ENCODE measurements around the gene OR10A2. TPM values are rescaled to one million over a fixed set of nuclear protein-coding genes. Genes with fewer than 3 reads are reported as not detected.

Gene OR10A2
- total and polyA plus RNA-seq, 2 donors (not counting 1 experiment from before 2014, with no cell fraction given), result not detected

DNA sequence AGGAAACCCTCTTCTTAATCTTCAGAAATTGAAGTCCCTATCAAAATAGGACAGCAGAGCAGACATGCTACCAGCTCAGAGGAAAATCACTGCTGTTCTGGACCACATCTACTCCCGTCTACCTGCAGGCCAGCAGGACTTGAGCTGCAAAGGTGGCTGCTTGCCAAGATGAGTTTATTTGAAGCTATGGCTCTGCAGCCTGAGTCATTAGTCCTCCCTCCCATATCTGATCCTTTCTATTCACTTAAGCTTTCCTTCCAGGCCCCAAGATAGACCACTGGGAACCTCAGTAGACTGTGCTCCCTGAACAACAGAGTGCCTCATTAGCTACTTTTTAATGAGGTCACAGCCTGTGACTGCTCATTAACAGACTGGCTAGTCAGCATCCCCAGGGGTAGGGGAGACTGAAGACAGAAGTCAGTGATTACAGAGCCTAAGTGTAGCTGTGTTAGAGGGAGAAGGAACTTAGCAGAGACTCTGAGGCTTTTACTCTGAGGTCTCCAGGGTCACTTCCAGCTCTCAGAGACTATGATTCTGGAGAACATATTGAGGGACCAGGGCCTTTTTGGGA lies 6.8 kb upstream of the OR10A2 start:
- DNase-seq (no peak), ATAC-seq (ENCODE audit: low read depth) (no peak)
- no peak overlapping the region for H3K27ac ChIP-seq (ENCODE audit: low read length in 2 of 2)
- no peaks in the 10 kb centered on the region for H3K79me2 ChIP-seq (ENCODE audit: control insufficient read depth, insufficient read depth, low read length)
- WGBS (ENCODE audit: insufficient coverage), result no CpG with 5 or more reads among the region's 1 CpG
- Mint-ChIP-seq H3K9me3 (ENCODE audit: insufficient read depth) (peaks cover 8% of the 10 kb centered on the region), H3K27me3 (peaks cover 6% of the 10 kb centered on the region), H3K27ac (no peak overlapping the region), H3K4me1 (no peaks in the 10 kb centered on the region), H3K4me3 (no peak overlapping the region)
- no peak for TF ChIP-seq EZH2 (IDR thresholded peaks at IDR 0.05; ENCODE audit: borderline replicate concordance, insufficient read depth, low read depth, low read length, poor library complexity, severe bottlenecking)
- TF ChIP-seq, protein P1, sequence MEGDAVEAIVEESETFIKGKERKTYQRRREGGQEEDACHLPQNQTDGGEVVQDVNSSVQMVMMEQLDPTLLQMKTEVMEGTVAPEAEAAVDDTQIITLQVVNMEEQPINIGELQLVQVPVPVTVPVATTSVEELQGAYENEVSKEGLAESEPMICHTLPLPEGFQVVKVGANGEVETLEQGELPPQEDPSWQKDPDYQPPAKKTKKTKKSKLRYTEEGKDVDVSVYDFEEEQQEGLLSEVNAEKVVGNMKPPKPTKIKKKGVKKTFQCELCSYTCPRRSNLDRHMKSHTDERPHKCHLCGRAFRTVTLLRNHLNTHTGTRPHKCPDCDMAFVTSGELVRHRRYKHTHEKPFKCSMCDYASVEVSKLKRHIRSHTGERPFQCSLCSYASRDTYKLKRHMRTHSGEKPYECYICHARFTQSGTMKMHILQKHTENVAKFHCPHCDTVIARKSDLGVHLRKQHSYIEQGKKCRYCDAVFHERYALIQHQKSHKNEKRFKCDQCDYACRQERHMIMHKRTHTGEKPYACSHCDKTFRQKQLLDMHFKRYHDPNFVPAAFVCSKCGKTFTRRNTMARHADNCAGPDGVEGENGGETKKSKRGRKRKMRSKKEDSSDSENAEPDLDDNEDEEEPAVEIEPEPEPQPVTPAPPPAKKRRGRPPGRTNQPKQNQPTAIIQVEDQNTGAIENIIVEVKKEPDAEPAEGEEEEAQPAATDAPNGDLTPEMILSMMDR (IDR thresholded peaks at IDR 0.05), result no peak
- intact Hi-C loops (cut with micrococcal nuclease), result no loop called here
- no peak overlapping the region for H3K4me3 ChIP-seq (ENCODE audit: control extremely low read depth in 1 of 5, extremely low read depth in 1 of 5, insufficient read depth in 1 of 5, low read depth in 2 of 5, low read length in 4 of 5)
- H3K4me1 ChIP-seq (ENCODE audit: control insufficient read depth in 2 of 2, insufficient read depth in 2 of 2, low read length in 2 of 2), result no peaks in the 10 kb centered on the region
- H3K9ac ChIP-seq (ENCODE audit: low read length), result no peak overlapping the region
- H2AFZ ChIP-seq (ENCODE audit: insufficient read depth, low read depth, low read length, poor library complexity, severe bottlenecking), result no peak overlapping the region
- ChIA-PET POLR2A (no interaction called here), CTCF (no interaction called here)
- no peaks in the 10 kb centered on the region for H3K36me3 ChIP-seq (replicated peaks in 1 of 2; ENCODE audit: control extremely low read depth in 1 of 2, control insufficient read depth in 1 of 2, extremely low read depth in 1 of 2, insufficient read depth in 2 of 2, low read length in 1 of 2)
- H3K27me3 ChIP-seq (replicated peaks in 1 of 4; ENCODE audit: control extremely low read depth in 1 of 4, control insufficient read depth in 3 of 4, insufficient read depth in 4 of 4, low read length in 3 of 4), result no peaks in the 10 kb centered on the region
- peaks cover 0 to 9% (median 1%) of the 10 kb centered on the region in 3 donors for H3K9me3 ChIP-seq (ENCODE audit: control extremely low read depth in 1 of 3, control insufficient read depth in 2 of 3, insufficient read depth in 1 of 3, low read length in 2 of 3)
- H4K20me1 ChIP-seq (ENCODE audit: control insufficient read depth, insufficient read depth, low read length, poor library complexity, severe bottlenecking), result no peaks in the 10 kb centered on the region
- no peak overlapping the region for H3K4me2 ChIP-seq (replicated peaks; ENCODE audit: low read depth, low read length, poor library complexity, severe bottlenecking)

DNA sequence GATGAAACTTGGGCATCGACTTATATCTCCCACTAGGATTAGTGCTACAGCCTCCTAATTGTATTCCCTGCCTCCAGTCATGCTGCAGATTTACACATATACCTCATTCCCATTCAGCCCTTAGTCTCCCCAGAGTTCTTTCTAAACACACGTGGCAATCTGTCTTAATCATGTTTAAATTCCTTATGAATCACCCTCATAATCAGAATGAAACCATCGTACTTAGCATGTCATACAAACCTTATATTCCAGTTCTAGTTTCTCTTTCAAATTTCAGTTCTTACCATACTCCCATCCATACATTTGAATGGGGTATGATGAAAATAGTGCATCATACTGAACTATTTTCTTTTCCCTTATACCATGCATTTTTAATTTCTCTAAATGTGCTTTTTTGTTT lies 6.0 kb upstream of the OR10A2 start:
- Mint-ChIP-seq H3K9me3 (ENCODE audit: insufficient read depth) (peaks cover 12% of the 10 kb centered on the region), H3K4me3 (no peak overlapping the region), H3K4me1 (no peaks in the 10 kb centered on the region), H3K27me3 (peaks cover 6% of the 10 kb centered on the region), H3K27ac (no peak overlapping the region)
- H3K4me2 ChIP-seq (replicated peaks; ENCODE audit: low read depth, low read length, poor library complexity, severe bottlenecking), result no peak overlapping the region
- ATAC-seq (ENCODE audit: low read depth), result no peak
- intact Hi-C loops (cut with micrococcal nuclease), result no loop called here
- no peak overlapping the region for H3K9ac ChIP-seq (ENCODE audit: low read length)
- TF ChIP-seq, protein P1 (IDR thresholded peaks at IDR 0.05), result no peak
- no peak for TF ChIP-seq EZH2 (IDR thresholded peaks at IDR 0.05; ENCODE audit: borderline replicate concordance, insufficient read depth, low read depth, low read length, poor library complexity, severe bottlenecking)
- CTCF ChIA-PET, result no interaction called here
- no peaks in the 10 kb centered on the region for H3K79me2 ChIP-seq (ENCODE audit: control insufficient read depth, insufficient read depth, low read length)
- H3K27me3 ChIP-seq (replicated peaks in 1 of 4; ENCODE audit: control extremely low read depth in 1 of 4, control insufficient read depth in 3 of 4, insufficient read depth in 4 of 4, low read length in 3 of 4), result no peaks in the 10 kb centered on the region
- H3K4me1 ChIP-seq (ENCODE audit: control insufficient read depth in 2 of 2, insufficient read depth in 2 of 2, low read length in 2 of 2), result no peaks in the 10 kb centered on the region
- DNase-seq, result no peak
- WGBS (ENCODE audit: insufficient coverage), result 79% methylated on average over 2 of the region's 3 CpGs
- H3K4me3 ChIP-seq (ENCODE audit: control extremely low read depth in 1 of 5, extremely low read depth in 1 of 5, insufficient read depth in 1 of 5, low read depth in 2 of 5, low read length in 4 of 5), result no peak overlapping the region
- peaks cover 0 to 9% (median 1%) of the 10 kb centered on the region in 3 donors for H3K9me3 ChIP-seq (ENCODE audit: control extremely low read depth in 1 of 3, control insufficient read depth in 2 of 3, insufficient read depth in 1 of 3, low read length in 2 of 3)
- no peaks in the 10 kb centered on the region for H3K36me3 ChIP-seq (replicated peaks in 1 of 2; ENCODE audit: control extremely low read depth in 1 of 2, control insufficient read depth in 1 of 2, extremely low read depth in 1 of 2, insufficient read depth in 2 of 2, low read length in 1 of 2)
- no peak overlapping the region for H3K27ac ChIP-seq (ENCODE audit: low read length in 2 of 2)
- POLR2A ChIA-PET, result no interaction called here
- no peak overlapping the region for H2AFZ ChIP-seq (ENCODE audit: insufficient read depth, low read depth, low read length, poor library complexity, severe bottlenecking)
- H4K20me1 ChIP-seq (ENCODE audit: control insufficient read depth, insufficient read depth, low read length, poor library complexity, severe bottlenecking), result no peaks in the 10 kb centered on the region
